Ovary (tissue), 3 donors: ENCODE results near the gene ABLIM2.

ENCODE experiments used
- CTCF ChIP-seq, 3 donors: fragments of 450-650 bp in 2 of 3; fragments of 200-600 bp in 1 of 3; IDR thresholded peaks; one replicate each; pipeline versions ENCODE4 v1.5.1 to v1.8.0; 2016 to 2022; ENCODE audit warnings: antibody characterized with exemption in 3 of 3, mild to moderate bottlenecking in 1 of 3
- POLR2A ChIP-seq: fragments of 450-650 bp; IDR thresholded peaks from one replicate; pipeline ENCODE4 v1.6.1; 2017; ENCODE audit warnings: antibody characterized with exemption, mild to moderate bottlenecking, moderate library complexity
- donor health status: DM: no; HTN: no; CAD: no.

GRCh38 chr4:7985891-7986441 is 172.6 kb downstream of the ABLIM2 start:
- TF ChIP-seq CTCF (IDR thresholded peaks at IDR 0.05) (no peak), POLR2A (no peak)
